ENCODE measurements around the gene THSD4.

THSD4 gene

GRCh38 chr15:71332431-71333004 is 217.2 kb downstream of the THSD4 start:
- no peak for TF ChIP-seq CTCF (IDR thresholded peaks at IDR 0.05)

- no peak for TF ChIP-seq CTCF (IDR thresholded peaks at IDR 0.05)
Observed at GRCh38 chr15:71333136-71333700, 217.9 kb downstream of the THSD4 start.

- TF ChIP-seq CTCF (IDR thresholded peaks at IDR 0.05): no peak
Observed at GRCh38 chr15:71333839-71334238, 218.6 kb downstream of the THSD4 start.

- no peak for TF ChIP-seq CTCF (IDR thresholded peaks at IDR 0.05)
Observed at GRCh38 chr15:71334434-71334833, 219.2 kb downstream of the THSD4 start.

GRCh38 chr15:71334873-71335272 is 219.6 kb downstream of the THSD4 start:
- TF ChIP-seq CTCF (IDR thresholded peaks at IDR 0.05): no peak

GRCh38 chr15:71335591-71335990 is 220.3 kb downstream of the THSD4 start:
- no peak for TF ChIP-seq CTCF (IDR thresholded peaks at IDR 0.05)

GRCh38 chr15:71336671-71337070 is 221.4 kb downstream of the THSD4 start:
- TF ChIP-seq CTCF (IDR thresholded peaks at IDR 0.05): no peak

Measured in LNCAP (cell line).